HG03558 (cell line): ENCODE measurements around the gene IGF2.

Source experiments
- ATAC-seq: cut with Tn5 transposase; IDR thresholded peaks from one replicate; pipeline ENCODE4 v1.9.1; 2021; ENCODE audit warnings: moderate number of reproducible peaks; ENCODE audit not compliant: unreplicated experiment; ENCODE audit errors: extremely low read depth

IGF2 gene

GRCh38 chr11:2171591-2172003 lies 32.4 kb upstream of the IGF2 start, which contains the start of gene TH:
TSS of gene TH (minus strand) at chr11:2171815. CDS start at chr11:2171786, 29 bp downstream.
- ATAC-seq: no peak

- ATAC-seq: no peak
Measured at GRCh38 chr11:2169626-2170570, 30.7 kb upstream of the IGF2 start.

GRCh38 chr11:2169005-2169378 lies 29.8 kb upstream of the IGF2 start:
- no peak for ATAC-seq

GRCh38 chr11:2168286-2169004 lies 29.3 kb upstream of the IGF2 start:
- no peak for ATAC-seq

- no peak for ATAC-seq
Measured at GRCh38 chr11:2167141-2168045, 28.2 kb upstream of the IGF2 start.

GRCh38 chr11:2166091-2166851 lies 27.1 kb upstream of the IGF2 start:
- no peak for ATAC-seq

GRCh38 chr11:2165571-2165970 lies 26.4 kb upstream of the IGF2 start:
- no peak for ATAC-seq

GRCh38 chr11:2164861-2165555 lies 25.8 kb upstream of the IGF2 start:
- no peak for ATAC-seq

- ATAC-seq: no peak
Measured at GRCh38 chr11:2164081-2164480, 24.9 kb upstream of the IGF2 start.

- no peak for ATAC-seq
Measured at GRCh38 chr11:2163428-2163978, 24.3 kb upstream of the IGF2 start.

GRCh38 chr11:2160736-2161259 lies 21.6 kb upstream of the IGF2 start, which contains the start of gene INS:
TSS of gene INS (minus strand) at chr11:2161209. CDS start at chr11:2160971, 238 bp downstream.
- no peak for ATAC-seq

- no peak for ATAC-seq
Measured at GRCh38 chr11:2159536-2160413, 20.6 kb upstream of the IGF2 start.

GRCh38 chr11:2158966-2159365 lies 19.8 kb upstream of the IGF2 start:
- ATAC-seq: no peak

GRCh38 chr11:2158296-2158737 lies 19.1 kb upstream of the IGF2 start:
- ATAC-seq: no peak

GRCh38 chr11:2157294-2158040 lies 18.3 kb upstream of the IGF2 start:
- no peak for ATAC-seq

GRCh38 chr11:2156416-2157182 lies 17.4 kb upstream of the IGF2 start:
- ATAC-seq: no peak
